ENCODE results near the gene GRIA1.

GRIA1 gene

DNA sequence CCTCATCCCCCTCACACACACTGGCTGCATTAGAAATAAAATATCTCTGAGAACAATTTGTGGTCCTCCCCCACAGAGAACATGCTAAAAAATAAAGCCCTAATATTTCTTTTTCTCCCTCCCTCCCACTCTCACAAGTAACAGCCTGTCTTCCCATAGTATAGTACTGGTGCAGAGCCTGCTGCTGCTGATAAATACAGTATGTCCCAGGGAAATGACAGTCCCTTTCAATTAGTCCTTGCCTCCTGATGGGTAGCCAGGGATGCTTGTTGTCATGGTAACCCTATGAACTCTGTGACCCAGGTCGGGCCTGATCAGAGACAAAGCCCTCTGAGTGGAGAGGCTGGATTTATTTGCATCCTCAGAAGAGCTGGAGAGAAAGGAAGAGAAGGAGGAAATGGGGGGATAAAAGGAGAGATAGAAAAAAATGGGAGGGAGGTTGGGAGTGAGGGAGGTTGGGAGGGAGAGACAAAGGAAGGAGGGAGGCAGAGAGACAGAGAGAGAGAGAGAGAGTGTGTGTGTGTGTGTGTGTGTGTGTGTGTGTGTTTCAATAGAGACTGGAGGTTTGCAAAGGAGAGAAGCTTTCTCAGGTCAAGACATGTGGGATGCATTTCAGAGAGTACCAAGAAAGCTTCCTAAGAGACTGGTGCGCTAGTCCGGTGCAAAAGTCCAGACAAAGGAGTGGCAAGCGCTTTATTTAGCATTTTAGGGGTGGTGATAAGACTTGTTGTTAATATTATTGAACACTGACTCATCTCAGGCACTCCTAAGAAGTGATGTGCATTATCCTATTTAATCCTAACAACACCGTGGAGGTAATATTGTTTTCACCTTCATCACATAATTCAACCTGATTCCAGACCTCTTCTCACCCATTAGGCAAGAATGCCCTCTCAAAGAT is 287.5 kb downstream of the GRIA1 start:
- DNase-seq (ENCODE audit: low spot score), result peak; percentile 99

DNA sequence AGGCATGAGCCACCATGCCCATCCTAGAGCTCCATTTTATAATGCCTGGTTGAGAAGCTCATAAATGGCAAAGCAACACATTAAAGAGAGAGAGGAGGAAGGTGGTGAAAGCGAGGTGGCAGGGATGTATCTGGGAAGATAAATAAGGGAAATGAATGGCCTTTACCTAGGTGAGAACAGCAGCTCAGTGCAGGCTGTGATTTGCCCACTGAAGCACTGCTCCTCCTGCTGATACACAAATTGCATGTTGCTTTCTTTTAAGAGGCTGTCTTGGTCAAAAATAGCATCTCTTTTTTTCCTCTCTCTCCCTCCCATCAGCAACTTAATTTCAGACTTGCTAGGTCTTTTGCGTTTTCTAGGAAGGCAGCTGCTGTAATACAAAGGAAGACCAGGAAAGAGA is 289.4 kb downstream of the GRIA1 start:
- DNase-seq (ENCODE audit: low spot score), result no peak

DNA sequence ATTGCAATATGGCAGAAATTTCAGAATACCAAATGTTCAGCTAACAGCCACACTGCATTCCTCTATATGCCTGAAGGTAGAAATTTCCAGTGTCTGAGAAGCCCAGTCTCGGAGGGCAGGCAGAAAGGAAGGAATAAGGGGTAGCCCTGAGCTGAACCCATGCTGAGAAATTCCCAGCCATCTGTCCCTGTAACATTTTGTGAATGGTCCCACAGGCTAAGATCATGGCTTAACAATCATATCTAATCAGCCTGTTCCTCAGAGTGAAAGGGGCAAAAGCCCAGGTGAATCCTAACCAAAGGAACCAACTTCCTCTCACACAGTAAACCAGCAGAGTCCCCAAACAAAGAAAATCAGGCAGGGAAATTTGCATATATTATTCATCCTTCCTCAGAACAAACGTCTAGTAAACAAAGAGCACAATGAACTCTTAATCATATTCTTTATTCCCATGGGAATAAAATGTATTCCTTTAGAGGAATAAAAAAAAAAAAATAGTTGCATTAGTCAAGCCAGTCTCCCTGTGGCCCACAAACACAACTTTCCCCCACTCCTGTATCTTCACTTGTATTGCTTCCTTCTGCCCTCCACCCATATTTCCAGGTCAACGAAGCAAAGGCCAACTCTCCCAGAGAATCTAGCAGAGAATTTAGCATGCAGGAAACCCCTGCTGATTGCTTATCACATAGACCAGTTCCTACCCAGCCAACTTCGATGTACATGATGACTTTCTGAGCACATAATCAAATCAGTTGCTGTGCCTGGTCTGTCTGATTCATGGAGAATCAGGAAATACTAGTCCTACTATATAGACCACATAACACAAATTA is 290.6 kb downstream of the GRIA1 start:
- peak; percentile 84 for DNase-seq (ENCODE audit: low spot score)

DNA sequence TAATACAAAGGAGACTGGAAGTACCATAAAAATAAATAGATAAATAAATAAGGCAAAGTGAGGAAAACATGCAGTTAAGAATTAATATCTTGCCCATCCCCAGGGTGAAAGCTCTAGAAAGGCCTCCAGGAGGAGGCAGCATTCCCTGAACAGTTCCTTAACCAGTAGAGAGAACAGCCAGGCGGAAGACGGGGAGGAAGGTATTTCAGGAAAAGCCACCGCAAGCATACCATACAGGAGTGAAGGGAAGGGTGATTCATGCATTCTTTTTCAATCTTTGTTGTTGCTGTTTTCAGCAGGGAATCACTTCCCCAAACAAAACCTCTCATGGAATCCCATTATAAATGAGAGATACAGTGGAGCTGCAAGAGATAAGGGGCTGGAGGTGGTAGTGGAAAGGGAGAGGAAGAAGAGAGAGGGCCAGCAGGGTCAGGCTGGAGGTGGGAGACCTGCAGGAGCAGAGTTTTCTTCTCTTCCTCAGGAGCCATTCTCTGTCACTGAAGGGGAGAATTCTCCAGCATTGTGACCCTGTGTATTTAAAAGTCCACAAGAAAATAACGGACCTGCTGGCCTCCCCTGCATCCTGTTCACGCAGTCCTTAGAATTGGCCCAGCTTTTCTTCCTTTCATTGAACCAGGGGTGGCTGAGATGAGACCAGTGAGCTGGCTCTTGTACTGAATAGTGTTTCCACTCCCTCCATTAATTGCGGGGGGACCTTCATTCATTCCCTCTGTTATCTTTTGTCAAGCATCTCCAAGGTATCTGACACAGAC is 292.3 kb downstream of the GRIA1 start:
- DNase-seq (ENCODE audit: low spot score), result no peak

DNA sequence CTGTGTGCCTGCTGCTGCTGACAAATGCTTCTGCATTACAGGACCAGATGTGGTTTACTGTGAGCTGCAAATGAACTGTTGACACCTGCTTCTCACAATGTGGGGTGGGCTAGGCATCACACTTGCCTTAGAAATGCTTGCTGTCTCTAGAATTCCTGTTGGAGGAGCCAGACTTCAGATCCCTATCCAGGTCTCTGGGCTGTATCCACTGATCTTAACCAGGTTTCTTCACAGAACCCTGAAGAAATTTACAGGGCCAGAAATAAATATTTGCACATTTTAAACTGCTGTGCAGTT is 292.8 kb downstream of the GRIA1 start:
- DNase-seq (ENCODE audit: low spot score), result peak; percentile 51

DNA sequence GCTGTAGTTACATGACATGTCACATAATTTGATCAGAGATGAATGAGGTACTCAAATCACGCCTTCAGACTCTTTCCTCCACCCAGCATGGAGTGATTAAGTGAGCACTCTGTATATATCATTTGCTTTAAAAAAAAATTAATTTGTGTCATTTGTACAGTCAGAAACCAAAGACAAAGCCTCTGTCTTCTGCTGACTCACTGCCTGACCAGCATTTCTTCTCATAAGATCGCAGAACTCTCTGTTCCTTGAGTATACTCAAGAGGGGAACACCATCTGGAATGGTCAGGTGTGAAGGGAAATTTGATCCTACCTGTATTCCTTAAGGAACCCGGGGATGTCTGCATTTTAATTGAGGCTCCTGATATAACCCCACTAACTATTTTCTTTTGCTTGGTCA is 293.8 kb downstream of the GRIA1 start:
- no peak for DNase-seq (ENCODE audit: low spot score)

DNA sequence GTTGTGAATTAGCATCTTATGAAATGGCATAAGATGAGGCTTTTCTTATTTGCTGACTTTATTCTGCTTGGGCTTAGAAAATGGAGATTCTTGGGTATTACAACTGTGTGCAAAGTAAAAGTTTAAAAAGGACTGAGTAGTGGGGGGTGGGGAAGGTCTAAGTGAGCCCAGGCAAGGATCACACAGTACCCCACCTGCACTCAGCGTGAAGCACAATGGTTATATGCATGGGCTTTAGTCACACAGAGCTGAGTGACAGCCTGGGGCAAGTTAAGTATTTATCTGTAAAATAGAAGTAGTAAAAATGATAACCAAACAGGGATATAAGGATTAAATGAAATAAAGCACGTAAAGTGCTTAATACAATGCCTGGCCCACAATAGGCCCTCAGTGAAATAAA is 300.9 kb downstream of the GRIA1 start:
- no peak for DNase-seq (ENCODE audit: low spot score)

DNA sequence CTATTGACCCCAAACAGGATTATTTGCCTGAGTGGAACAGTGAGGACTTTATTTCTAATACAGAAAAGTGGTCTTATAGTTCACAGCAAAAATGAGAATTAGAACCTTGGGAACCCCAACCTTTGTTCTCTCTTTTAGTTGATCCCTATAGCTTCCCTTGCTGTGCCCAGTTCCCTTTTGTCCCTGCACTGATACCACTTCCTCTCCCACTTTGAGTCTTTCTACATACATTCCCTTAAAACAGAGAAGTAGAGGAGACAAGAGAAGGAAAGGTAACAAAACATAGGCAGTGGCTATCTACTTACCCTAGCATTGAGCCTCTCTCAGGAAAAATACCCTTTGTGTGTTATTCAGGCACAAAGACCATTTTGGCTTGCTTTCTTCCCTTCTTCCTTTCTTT is 301.8 kb downstream of the GRIA1 start:
- DNase-seq (ENCODE audit: low spot score), result no peak

DNA sequence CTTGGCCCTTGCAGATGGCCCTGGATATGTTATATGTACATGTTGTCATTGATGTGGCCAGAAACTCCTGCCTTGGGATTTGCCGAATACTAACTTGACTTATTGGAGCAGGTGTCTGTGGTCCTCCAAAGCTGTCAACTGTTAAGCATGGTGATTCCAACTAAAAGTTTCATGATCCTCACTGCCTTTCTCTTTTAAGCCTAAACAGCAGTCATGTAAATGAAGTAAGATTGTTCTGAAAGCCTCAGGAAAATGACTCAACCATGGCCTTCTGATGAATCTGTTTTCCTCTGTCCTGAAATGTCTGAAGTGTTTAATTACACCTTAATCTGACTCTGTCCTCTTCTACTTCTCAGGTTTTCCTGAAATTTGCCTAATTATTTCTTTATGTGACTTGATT is 303.2 kb downstream of the GRIA1 start:
- no peak for DNase-seq (ENCODE audit: low spot score)

DNA sequence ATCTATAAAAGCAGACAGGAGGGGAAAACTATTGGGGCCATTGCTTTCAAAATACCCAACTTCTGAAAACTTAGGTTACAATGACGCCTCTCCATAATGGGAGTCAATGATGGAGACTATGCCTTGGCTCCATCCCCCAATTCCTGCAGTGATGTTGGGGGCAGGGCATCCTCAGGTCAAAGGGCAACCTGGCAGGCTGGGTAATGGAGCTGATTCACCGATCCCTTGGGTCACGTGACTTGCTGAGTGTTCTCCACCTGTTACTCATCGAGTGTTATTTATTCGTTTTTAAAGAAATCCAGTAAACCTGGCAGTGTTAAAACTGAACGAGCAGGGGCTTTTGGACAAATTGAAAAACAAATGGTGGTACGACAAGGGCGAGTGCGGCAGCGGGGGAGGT is 303.9 kb downstream of the GRIA1 start:
- DNase-seq (ENCODE audit: low spot score), result no peak

DNA sequence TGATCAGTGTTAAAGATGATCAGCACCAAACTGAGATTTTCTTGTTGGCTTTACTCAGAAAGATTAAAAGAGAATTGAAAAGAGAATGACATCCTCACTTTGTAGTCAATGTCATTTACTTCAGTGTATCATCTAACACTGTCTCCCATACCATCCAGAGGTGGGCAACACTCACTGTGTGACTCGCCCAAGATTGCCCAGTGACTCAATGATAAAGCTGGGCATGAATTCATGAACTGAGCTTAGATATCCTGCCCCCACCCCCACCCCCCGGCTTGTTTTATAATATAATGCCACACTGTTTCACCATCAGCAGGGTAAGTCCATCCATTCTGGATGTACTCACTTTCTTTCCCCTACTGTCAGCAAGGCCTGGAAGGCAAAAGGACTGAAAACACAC is 306.1 kb downstream of the GRIA1 start:
- no peak for DNase-seq (ENCODE audit: low spot score)

DNA sequence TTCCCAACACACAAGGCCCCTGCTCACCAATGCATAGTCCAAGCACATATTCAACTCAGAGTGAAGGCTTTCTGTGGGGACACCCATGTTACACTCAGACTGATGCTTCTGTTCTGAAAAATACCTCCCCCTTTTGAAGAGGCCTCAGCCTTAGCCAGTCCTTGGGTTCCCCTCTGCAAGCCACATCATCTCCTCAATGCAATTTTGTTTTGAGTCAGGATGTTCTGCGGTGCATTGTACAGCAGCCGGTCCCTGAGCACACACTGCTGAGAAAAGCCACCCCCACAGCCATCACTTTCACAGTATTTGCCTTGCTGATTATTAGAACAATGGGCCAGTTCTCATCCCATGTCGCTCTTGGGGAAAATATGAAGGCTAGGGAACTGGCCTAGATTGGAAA is 307.0 kb downstream of the GRIA1 start:
- no peak for DNase-seq (ENCODE audit: low spot score)

DNA sequence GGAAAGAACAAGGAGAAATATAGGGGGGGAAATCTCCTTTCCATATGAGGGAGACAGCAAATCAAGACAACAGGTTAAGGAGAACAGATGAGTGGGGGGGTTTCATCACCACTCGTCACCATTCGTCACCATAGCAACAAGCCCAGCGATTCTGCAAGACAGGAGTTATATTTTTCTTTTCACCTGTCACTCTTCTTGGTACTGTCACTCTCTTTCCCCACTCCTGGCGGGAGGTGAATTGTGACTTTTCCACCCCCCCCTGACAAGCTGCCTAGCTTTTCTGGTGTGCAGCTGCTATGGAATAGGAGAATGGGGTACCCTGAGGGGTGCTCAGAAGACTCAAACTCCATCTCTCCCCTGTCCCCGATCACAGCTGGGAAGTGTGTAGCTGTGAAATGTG is 308.4 kb downstream of the GRIA1 start:
- no peak for DNase-seq (ENCODE audit: low spot score)

DNA sequence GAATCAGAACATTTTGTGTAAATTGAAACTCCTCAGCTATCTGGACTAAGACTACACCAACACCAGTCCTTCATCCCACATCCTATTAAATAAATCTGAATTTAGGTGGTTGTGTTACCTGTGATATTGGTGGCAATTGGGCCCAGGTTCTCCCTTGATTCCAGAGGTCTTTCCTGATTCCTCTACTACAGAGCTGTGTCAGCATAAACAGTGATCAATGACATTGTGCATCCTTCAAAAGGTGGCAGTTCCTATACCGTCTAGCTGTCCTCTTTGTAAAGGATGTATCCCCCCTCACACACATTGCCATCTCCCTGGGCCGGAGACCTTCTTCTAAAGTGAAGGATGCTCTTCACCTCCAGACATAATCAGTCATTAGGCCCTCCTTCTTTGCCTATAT is 309.0 kb downstream of the GRIA1 start:
- DNase-seq (ENCODE audit: low spot score), result no peak

DNA sequence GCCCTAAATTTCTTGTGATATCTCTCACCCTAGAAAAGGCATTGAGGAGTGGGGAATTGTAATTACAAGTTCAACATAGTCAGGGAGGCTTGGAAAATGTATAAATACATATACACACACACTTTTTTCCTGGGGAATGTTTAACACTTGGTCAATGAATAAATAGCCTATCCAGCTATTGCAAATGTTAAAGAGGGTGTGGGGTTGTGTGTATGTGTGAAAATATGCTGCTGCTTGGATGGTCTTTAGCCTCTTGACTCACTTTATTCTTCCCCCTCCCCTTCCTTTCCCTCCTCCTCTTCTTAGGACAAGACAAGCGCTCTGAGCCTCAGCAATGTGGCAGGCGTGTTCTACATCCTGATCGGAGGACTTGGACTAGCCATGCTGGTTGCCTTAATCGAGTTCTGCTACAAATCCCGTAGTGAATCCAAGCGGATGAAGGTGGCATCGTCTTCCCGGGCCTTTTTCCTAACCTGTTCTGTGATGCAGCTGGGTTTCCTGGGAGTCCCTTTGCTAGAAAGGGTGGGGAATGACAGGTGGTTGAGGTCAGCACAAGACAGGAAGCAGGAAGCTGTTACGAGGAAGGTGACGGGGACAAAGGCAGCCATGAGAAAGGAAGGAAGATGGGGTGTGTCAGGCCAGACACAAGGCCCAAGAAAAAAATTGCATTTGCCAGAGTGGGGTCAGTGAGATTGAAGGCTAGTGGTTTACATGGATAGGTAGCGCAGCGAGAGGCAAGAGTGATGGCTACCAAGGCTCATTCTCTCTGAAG is 311.8 kb downstream of the GRIA1 start:
- DNase-seq (ENCODE audit: low spot score), result no peak

DNA sequence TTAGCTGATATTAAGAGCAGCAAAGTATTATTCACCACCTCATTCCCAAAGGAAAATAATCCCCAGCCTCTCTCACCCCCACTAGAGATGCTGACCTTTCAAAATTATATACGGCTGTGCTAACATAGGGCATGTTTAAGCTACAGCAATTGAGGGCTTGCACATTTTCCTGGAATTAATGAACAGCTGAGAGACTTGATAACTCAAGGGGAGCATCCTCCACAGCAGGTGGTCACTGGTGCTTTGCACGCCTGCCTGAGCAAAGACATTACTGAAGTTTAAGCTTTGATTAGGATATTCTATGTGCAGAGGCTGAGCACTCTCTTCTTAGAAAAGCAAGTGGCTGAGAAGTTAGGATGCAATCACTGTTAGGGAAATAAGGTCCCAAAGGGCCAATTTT is 317.3 kb downstream of the GRIA1 start:
- no peak for DNase-seq (ENCODE audit: low spot score)

DNA sequence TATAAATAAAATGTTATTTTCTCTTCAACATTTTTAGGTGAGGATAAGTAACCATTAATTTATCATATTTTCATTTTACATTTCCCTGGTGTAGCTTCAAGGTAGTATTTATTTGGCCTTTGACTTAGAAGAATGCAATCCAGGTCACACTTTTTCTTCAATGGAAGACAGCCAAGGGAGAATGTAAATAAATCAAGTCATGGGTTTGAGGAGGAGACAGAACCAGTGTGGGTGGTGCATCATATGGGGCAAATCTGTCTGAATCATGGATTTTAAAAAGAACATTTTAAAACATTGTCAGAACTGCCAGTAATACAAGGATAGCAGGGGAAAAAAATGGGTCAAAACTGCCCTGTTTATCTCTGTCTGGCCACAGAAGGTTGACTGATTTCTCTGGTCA is 318.7 kb downstream of the GRIA1 start:
- no peak for DNase-seq (ENCODE audit: low spot score)

DNA sequence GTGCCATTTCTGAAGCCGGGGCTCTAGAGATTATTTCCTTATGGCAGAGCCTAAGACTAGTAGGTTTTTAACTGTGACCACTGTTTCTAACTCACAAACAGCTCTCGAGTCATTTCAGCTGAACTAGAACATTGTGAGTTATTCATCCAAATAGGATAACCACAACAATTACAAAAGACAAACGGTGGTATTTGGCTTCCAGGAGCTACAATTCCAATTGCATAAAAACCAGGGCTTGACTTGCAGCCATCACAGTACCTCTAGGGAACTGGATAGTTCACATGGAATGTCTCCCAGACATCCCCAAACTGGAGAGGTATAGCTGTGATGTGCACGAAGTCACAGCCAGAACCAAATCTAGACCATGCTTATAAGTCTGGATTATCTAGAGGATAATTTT is 323.4 kb downstream of the GRIA1 start:
- DNase-seq (ENCODE audit: low spot score), result no peak

DNA sequence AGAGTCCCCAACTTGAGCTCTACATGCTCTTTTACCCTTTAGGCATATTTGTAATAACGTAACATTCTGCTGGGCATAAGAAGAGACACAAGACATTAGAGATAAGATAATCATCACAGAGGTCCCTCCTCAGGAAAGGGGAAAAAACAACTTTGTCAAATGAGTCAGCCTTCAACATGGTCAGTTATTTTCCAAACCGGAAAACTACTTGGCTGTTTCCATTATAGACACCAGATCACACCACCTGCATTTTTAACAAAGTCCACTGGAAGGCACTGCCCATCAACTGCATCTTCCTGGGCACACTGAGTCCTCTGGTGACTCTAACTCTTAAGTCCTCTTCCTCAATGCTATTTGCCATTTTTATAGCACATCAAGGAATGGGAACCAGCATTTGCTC is 326.4 kb downstream of the GRIA1 start:
- DNase-seq (ENCODE audit: low spot score), result no peak

DNA sequence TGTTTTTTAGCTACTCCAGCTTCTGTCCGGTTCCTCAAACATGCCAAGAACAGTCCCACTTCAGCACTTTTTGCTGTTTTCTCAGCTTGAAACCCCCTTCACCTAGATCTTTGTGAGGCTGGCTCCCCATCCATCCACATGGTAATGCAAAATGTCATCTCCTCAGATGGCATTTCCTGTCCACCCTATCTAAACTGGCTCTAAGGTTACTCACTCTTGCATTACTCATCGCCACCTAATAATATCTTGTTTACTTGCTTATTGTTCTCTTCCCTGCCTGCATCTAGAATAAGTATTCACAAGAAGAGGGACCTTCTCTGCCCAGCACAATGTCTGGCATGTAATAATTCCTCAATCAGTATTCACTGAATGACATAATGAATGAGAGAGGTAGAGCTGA is 328.2 kb downstream of the GRIA1 start:
- no peak for DNase-seq (ENCODE audit: low spot score)

DNA sequence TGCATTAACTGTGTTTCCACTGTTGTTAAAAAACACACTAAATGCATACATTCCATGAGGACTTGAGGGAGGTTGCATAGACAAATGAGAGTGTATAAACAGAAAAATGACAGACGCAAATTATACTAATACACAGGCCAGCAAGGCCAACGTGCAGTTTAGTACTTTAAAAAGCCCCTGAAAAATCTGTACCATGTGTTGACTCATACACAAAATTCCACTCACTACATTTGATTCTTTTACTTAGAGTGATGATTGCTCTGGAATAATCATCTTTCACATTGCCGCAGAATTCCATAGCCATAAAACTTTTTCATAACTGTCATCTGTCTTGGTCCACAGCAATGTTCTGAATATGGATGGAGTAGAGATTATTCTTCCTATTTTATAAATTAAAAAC is 332.6 kb downstream of the GRIA1 start:
- no peak for DNase-seq (ENCODE audit: low spot score)

DNA sequence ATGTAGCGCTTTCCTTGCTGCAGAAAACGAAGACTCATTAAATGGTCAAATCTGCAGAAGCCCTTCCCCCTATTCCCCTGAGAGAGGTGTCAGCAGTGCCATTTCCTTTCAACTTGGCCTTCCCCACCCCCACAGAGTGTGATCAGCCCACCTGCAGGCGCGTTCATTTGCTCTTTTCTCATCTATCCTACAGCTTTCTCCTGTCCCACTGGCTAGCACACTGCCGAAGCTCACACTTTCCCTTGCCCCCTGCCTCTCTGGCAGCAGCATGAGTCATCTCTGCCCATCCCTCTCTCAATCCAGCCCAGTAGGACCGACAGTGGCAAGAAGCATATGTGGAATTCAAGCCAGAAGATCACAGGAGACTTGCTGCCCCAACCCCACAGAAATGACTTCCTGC is 334.4 kb downstream of the GRIA1 start:
- DNase-seq (ENCODE audit: low spot score), result no peak

Data from SK-N-DZ (cell line).